NCI-H2227 treated with DMSO at 0.1 percent for 48 hours (cell line): Measurements from ENCODE around the gene PLXNA4.
"Not testable (repeated sequence)": the region's sequence is repeated elsewhere in the genome, so short reads cannot be mapped to it uniquely, and the experiment has no call there.

ENCODE experiments used
- DNase-seq: peaks from one replicate; lab custom pipeline; 2025; lab: John Stamatoyannopoulos, UW

Gene PLXNA4

GRCh38 chr7:132575982-132576720 lies at the start of gene PLXNA4:
TSS of gene PLXNA4 (minus strand) at chr7:132576470. CDS start at chr7:132508693, 67,777 bp downstream.
- DNase-seq = no peak

GRCh38 chr7:132625651-132626050 lies 49.4 kb upstream of the PLXNA4 start:
- no peak for DNase-seq

- DNase-seq = no peak
Observed at GRCh38 chr7:132622081-132622480, 45.8 kb upstream of the PLXNA4 start.

- no peak for DNase-seq
Observed at GRCh38 chr7:132619967-132620366, 43.7 kb upstream of the PLXNA4 start.

GRCh38 chr7:132618956-132619305 lies 42.7 kb upstream of the PLXNA4 start:
- DNase-seq = no peak

- no peak for DNase-seq
Observed at GRCh38 chr7:132618271-132618955, 42.1 kb upstream of the PLXNA4 start.

GRCh38 chr7:132614428-132615318 lies 38.4 kb upstream of the PLXNA4 start:
- DNase-seq = peak; percentile 53

- no peak for DNase-seq
Observed at GRCh38 chr7:132613737-132614136, 37.5 kb upstream of the PLXNA4 start.

- DNase-seq = no peak
Observed at GRCh38 chr7:132610995-132611394, 34.7 kb upstream of the PLXNA4 start.

- DNase-seq = peak; percentile 37
Observed at GRCh38 chr7:132609906-132610520, 33.7 kb upstream of the PLXNA4 start.

- no peak for DNase-seq
Observed at GRCh38 chr7:132609222-132609621, 33.0 kb upstream of the PLXNA4 start.

- DNase-seq = no peak
Observed at GRCh38 chr7:132608523-132608922, 32.3 kb upstream of the PLXNA4 start.

- DNase-seq = no peak
Observed at GRCh38 chr7:132607656-132608055, 31.4 kb upstream of the PLXNA4 start.

- no peak for DNase-seq
Observed at GRCh38 chr7:132604121-132604520, 27.9 kb upstream of the PLXNA4 start.

- DNase-seq = no peak
Observed at GRCh38 chr7:132603220-132603833, 27.1 kb upstream of the PLXNA4 start.

- no peak for DNase-seq
Observed at GRCh38 chr7:132601783-132602182, 25.5 kb upstream of the PLXNA4 start.

GRCh38 chr7:132596588-132596987 lies 20.3 kb upstream of the PLXNA4 start:
- no peak for DNase-seq

GRCh38 chr7:132594741-132595140 lies 18.5 kb upstream of the PLXNA4 start:
- DNase-seq = not testable (repeated sequence)

- DNase-seq = no peak
Observed at GRCh38 chr7:132592936-132593335, 16.7 kb upstream of the PLXNA4 start.

GRCh38 chr7:132592231-132592920 lies 16.1 kb upstream of the PLXNA4 start:
- no peak for DNase-seq

- DNase-seq = no peak
Observed at GRCh38 chr7:132590162-132590561, 13.9 kb upstream of the PLXNA4 start.
